Activated CD8-positive, alpha-beta memory T cell treated with anti-CD3 and anti-CD28 coated beads, Interleukin-2, amount 50 U/mL, for 4 hours (primary cell): ENCODE results near the gene TMEM233.
"Not testable (repeated sequence)": the region's sequence is repeated elsewhere in the genome, so short reads cannot be mapped to it uniquely, and the experiment has no call there.

Source experiments
- DNase-seq: peaks from one replicate; pipeline ENCODE4 v3.0.0-alpha.2; 2020

Gene TMEM233

GRCh38 chr12:119613319-119613936 lies 19.9 kb downstream of the TMEM233 start:
- no peak for DNase-seq

GRCh38 chr12:119614705-119615104 lies 21.1 kb downstream of the TMEM233 start:
- no peak for DNase-seq

DNA sequence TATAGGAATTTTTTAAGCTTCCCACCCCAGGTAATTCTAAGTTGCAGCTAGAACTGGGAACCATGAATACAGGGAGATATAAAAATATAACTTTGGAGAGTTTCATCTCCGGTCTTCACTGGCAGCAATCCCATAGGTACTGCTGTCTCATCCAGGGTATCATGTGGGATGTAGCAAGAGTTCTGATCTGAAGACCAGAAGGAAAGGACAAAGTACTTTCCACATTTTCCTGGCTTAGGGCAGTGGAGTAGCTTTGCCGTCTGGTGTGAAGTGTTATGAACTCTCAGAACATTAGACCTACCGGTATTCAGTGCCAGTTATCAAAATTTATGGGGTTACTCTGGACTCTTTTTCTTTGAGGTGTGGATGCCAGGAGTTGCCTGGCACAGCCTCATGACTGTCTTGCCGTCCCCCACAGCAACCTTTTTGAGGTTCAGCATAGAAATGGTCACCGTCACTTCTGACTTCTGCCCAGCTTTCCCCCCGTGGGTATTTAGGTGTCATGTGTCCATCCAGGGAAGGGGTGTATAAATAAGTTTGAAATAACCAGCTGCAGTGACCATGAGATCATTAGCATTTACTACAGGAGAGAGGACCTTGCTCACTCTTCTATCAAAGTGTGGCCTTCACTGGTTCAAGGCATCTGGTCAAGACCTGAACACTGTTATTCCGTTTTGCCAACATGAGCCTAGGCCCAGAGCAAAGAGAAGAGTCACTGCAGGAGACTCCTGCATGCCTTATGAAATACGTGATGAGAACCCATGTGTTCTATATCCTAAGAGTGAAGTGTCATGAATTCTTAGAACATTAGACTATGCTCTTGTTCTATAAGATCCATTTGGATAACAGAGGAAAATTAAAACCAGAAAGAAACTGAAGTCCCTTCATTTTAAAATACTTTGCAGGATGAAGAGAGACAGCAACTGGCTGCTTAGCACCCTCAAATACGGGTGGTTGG lies 22.2 kb downstream of the TMEM233 start:
- DNase-seq, result no peak

- DNase-seq, result not testable (repeated sequence)
Observed at GRCh38 chr12:119618328-119618896, 24.8 kb downstream of the TMEM233 start.

DNA sequence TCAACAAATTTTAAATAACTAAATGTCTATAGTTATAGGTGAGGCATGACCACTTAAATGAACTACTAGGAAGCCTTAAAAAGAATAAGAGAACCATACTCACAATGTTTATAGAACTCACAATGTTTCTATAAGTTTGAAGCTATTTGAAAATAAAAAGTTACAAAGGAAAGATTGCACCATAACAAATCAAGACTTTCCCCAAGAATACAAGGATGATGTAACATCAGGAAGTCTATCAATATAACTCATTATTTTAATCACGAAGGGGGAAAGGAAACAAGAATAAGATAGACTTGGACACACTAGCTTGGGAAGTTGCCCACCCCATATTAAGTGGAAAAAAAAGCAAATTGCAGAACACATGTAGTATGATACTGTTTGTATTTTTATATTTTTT lies 26.9 kb downstream of the TMEM233 start:
- no peak for DNase-seq

DNA sequence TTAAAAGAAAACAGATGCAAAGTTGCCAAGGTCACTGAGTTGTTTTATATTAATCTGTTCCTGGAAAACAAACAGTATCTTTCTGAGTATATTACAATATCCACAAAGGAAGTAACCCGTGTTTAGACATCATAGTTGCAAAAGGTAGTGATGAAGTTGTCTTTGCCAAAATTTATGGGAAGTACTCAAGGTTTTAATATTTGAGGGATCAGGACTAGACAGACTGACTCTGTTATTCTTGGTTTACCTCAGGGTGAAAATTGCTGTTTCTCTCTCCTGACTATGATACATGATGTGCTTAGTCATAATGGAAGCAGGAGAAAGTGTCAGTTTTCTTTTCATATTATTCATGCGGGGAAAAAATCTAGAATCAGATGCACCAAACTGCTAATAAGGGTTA lies 28.3 kb downstream of the TMEM233 start:
- DNase-seq, result no peak

GRCh38 chr12:119624966-119625365 lies 31.4 kb downstream of the TMEM233 start:
- DNase-seq, result no peak

GRCh38 chr12:119627019-119627643 lies 33.6 kb downstream of the TMEM233 start:
- DNase-seq, result no peak

DNA sequence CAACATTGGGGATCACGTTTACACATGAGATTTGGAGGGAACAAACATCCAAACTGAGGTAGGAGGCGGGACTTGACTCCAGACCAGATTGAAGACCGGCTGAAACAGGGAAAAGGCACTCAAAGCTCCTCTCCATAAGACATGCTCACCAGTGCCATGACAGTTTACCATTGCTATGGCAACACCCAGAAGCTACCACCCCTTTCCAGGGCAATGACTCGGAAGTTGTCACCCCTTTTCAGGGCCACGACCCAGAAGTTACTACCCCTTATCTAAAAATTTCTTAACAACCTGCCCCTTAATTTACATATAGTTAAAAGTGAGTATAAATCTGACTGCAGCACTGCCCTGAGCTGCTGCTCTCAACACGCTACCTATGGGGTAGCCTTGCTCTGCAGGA lies 34.1 kb downstream of the TMEM233 start:
- DNase-seq, result no peak

DNA sequence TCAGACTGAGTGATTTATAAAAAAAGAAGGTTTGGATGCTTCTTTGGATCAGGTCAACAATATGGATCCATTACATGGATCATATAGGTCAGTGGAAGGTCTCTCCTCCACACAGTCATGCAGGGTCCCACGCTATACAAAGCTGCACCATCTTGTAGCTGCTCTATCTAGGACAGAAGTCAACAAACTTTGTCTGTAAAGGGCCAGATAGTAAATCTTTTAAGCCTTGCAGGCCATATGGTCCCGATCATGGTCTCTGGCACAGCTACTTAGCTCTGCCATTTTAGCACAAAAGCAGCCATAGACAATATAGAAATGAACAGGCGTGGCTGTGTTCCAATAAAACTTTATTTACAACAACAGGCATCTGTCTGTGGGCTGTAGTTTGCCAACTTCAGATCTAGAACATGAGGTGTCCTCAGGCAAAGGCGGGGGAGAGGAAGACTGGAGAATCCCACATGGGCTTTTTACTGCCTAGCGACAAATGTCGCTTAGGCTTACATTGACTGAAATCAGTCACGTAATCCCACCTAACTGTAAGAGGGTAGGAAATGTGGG lies 36.7 kb downstream of the TMEM233 start:
- no peak for DNase-seq

DNA sequence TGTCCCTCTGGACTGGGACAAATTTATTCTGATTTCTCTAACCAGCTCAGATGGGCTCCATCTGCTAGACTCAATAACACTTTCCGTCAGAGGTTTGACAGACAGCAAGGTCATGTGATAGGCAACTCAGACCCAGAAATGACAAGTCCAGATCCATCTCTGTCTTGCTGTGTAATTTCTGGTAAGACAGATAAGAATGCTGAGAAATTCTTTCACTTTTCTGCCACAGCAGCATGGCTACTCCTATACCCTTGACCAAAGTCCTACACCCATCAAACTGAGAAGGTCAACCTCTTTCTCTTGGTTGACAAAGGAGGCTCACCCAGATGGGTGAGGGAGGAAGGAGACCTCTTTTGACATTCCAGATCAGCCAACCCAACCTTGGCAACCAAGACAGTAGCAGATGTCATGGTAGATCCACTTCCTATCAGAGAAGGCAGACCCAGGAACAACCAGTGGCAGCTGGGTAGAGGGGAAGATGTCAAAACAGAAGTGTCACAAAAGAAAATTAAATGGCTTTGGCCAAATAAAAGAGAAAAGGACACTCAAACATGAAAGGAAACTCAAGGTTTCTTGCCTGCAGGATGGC lies 37.5 kb downstream of the TMEM233 start:
- no peak for DNase-seq

DNA sequence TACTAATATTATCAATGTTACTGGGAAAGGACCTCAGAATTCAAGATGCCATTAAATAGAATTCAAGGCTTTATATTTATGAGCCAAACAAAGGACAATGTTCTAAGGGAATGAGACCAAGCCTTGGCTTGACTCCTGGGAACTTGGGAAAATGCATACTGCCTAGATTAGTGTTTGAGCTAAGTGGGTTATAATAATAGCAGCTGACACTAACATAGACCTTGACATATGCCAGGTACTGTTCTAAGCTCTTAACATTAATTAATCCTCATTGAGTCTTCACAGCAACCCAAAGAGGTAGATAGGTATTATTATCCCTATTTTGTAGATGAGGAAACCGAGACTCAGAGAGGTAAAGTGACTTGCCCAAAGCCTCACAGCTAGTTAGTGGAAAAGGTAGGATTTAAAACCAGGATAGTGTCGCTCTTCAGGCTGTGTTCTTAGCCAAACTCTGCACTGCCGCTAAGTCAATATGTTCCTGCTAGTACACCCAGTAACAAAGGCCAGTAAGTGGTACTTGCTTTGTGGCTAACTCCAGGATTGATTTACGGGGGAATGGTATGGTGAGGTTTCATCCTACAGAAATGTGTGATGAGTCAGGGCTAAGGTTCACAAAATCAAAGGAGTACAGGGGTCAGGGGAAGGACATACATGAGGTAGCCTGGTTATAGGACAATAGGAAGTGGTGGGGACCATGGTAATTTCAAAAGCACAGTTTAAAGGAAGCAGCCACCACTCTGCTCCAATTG lies 38.5 kb downstream of the TMEM233 start:
- no peak for DNase-seq

DNA sequence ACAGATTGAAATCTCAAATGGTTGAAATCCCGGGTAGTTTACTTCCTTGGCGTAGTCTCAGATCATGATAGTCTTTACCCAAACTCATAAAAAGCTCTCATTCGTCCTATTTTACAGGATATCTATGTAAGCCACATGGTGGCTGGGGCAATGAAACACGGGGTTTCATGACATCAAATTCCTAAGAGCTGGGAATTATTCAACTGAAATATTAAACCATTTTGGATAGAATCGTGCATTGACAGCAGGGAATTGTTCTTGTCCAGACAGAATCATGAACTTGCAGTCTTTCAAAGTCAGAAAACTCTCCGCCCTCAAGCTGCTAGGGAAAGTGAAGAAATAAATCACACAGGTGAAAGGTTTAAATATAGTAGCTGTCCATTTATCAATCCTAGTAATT lies 41.2 kb downstream of the TMEM233 start:
- no peak for DNase-seq

DNA sequence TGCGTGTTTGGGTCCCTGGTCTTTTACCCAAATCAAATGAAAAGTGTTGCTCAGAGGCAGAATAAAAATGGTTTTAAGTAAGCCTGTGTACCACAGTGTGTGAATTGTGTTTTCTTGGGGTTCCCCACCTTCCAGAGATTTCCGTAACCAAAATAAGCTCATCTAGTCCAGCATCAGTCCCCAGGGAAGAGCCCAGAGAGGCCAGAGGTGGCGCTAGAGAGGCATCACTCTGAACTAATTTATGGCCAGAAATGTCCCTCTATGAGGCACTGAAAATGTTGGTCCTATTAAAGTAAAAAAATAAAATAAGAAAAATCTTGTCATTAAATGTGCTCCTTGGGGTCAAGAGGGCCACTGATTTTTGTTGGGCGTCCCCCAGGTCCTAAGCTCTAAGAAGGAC lies 49.4 kb downstream of the TMEM233 start:
- no peak for DNase-seq

GRCh38 chr12:119644930-119645329 lies 51.4 kb downstream of the TMEM233 start:
- no peak for DNase-seq

DNA sequence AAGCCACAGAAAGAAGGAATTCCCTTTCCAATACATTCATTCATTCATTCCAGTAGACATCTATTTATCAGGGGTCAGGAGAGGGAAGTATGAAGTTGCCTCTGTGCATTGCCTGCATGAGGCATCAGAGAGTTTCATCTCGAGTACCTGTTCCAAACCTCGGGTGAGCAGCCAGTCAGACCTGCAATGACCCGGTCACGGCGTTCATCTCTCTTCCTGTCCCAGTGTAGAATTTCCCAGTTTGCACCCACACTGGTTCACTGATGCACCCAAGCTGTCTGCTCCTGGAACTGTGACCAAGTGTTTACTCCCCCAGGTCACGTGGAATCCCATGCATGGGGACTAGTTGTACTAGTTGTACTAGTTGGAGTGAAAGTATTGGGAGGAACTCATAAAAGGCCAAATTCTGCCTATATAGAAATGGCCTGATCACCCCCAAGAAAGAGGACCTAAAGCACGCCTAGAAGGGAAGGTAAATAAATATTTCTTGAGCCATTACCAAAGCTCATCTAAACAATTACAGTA lies 52.0 kb downstream of the TMEM233 start:
- DNase-seq, result no peak

DNA sequence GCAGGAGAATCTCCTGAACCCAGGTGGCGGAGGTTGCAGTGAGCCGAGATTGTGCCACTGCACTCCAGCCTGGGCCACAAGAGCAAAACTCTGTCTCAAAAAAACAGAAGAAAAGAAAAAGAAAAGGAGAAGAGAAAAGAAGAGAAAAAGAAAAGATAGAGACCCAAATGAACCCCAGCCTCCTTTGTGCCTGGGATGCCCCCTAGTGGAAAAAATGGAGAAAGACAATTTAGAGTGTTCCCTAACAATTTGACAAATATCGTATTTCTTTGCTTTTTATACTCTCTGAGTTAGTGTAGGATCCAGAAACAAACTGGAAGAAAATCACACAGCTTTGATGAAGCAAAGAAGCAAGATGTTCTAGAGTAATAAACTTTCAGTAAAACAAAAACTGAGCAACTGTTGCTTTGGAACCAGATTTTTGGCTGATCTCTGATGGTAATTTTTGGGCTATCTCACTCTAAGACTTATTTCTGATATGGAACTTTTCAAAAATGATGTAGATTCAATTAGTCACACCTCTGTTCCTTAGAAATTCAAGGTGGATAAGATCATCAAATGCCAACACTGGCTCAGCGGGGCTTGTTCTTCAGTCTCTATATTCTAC lies 55.7 kb downstream of the TMEM233 start:
- no peak for DNase-seq

DNA sequence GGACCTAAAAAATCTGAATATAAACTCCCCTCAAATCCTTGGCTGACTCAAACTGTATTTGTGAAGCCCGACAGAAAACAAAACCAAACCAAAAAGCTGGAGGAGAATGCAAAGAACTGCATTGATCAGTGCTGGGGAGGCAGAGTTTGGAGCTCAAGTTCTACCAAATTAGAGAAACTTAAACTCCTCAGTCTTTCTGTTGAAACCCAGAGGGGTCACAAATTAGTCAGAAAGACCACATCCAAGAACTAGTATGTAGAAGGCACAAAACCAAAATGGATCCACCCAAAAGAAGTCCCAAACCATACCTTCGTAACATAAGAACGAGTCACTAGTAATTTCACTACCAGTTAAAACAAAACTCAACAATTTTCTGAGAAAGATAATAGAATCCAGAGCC lies 59.1 kb downstream of the TMEM233 start:
- DNase-seq, result no peak

DNA sequence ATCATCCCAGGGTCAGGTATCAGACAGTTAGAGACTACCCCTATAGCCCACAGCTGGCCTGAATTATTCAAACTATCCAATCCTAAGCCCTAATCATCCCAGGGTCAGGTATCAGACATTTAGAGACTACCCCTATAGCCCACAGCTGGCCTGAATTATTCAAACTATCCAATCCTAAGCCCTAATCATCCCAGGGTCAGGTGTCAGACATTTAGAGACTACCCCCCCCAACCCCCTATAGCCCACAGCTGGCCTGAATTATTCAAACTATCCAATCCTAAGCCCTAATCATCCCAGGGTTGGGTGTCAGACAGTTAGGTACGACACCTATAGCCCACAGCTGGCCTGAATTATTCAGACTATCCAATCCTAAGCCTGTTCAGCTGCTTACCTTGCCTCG lies 63.4 kb downstream of the TMEM233 start:
- not testable (repeated sequence) for DNase-seq

GRCh38 chr12:119658166-119658565 lies 64.6 kb downstream of the TMEM233 start:
- DNase-seq, result not testable (repeated sequence)

DNA sequence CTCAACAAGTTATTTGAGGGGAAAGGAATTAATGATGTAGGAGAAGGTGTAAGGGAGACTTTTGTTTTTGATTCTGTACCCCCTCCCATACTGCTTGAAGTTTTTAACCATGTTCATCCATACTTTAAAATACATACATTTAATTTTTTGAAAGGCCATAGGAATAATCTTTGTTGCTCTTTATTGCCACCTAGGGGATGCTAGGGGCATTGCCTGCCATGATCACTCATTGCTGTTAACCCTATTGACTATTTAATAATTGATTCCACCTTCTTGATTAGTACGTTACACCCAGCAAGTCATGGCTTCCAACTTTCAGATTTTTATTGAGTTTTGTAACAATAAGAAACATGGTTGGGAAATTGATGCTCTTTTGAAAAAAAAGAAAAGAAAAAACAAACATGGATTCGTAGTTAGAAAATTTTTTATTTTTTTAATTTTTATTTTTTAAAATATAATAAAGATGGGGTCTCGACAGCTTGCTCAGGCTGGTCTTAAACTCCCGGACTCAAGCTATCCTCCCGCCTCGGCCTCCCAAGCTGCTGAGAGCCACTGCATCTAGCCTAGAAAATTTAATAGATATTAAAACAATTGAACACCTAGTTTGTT lies 65.8 kb downstream of the TMEM233 start:
- peak; percentile 47 for DNase-seq
